K562 (cell line): ENCODE results near the gene SAMD4A. TPM values are rescaled to one million over a fixed set of nuclear protein-coding genes. Genes with fewer than 3 reads are reported as not detected.

Experiments used
- ARID1B ChIP-seq: fragments of 450-650 bp; IDR thresholded peaks from 2 replicates; pipeline ENCODE4 v1.6.1; 2016; ENCODE audit warnings: antibody characterized with exemption, mild to moderate bottlenecking, inconsistent platforms
- ATF7 ChIP-seq: fragments of 450-650 bp; IDR thresholded peaks from 2 replicates; pipeline ENCODE4 v1.7.1; 2014; ENCODE audit warnings: mild to moderate bottlenecking, moderate library complexity
- CREM ChIP-seq: IDR thresholded peaks from 2 replicates; pipeline ENCODE4 v1.6.1; 2014; ENCODE audit warnings: antibody characterized with exemption, low read depth
- E2F6 ChIP-seq, 2 experiments: IDR thresholded peaks; 2 replicates each; pipeline ENCODE4 v1.6.1; 2011; ENCODE audit warnings: borderline replicate concordance in 1 of 2, control low read depth in 1 of 2, low read depth in 1 of 2, low read length in 1 of 2, mild to moderate bottlenecking in 1 of 2, mixed read lengths in 1 of 2, moderate library complexity in 1 of 2; ENCODE audit not compliant: insufficient read depth in 1 of 2, insufficient read length in 1 of 2, poor library complexity in 1 of 2, severe bottlenecking in 1 of 2; ENCODE audit errors: extremely low read depth in 1 of 2
- FOS ChIP-seq: IDR thresholded peaks from 3 replicates; pipeline ENCODE4 v1.6.1; 2011; ENCODE audit not compliant: insufficient read length; ENCODE audit errors: extremely low read depth
- FOSL1 ChIP-seq: fragments of 200-800 bp; sonication (Bioruptor generic); conservative IDR thresholded peaks from 2 replicates; pipeline ENCODE4 v1.6.1; 2016; ENCODE audit warnings: missing genetic modification characterization, missing compliant biosample characterization
- JUND ChIP-seq, 2 experiments: IDR thresholded peaks; 2 replicates in 1 of 2; 3 replicates in 1 of 2; pipeline ENCODE4 v1.6.1; 2011; ENCODE audit warnings: borderline replicate concordance in 2 of 2, low read depth in 2 of 2, low read length in 2 of 2, improper control_type of control experiment in 1 of 2, missing biosample characterization in 1 of 2, missing genetic modification characterization in 1 of 2, missing genetic modification reagents in 1 of 2
- KDM1A ChIP-seq, 2 experiments: fragments of 450-650 bp; IDR thresholded peaks; 2 replicates each; pipeline ENCODE4 v1.6.1; 2016; ENCODE audit warnings: mild to moderate bottlenecking in 2 of 2
- MLLT1 ChIP-seq, 2 experiments: fragments of 450-650 bp; IDR thresholded peaks; 2 replicates each; pipeline ENCODE4 v1.6.1; 2016
- NFE2 ChIP-seq: IDR thresholded peaks from 2 replicates; pipeline ENCODE4 v1.6.1; 2014; ENCODE audit warnings: antibody characterized with exemption, low read depth
- NRF1 ChIP-seq, 2 experiments: fragments of 450-650 bp; IDR thresholded peaks in 1 of 2; conservative IDR thresholded peaks in 1 of 2; 2 replicates each; pipeline ENCODE4 v1.6.1; 2014; ENCODE audit warnings: mild to moderate bottlenecking in 2 of 2
- RCOR1 ChIP-seq, 2 experiments: IDR thresholded peaks; 2 replicates each; pipeline ENCODE4 v1.6.1; 2012; ENCODE audit warnings: low read depth in 2 of 2, low read length in 2 of 2, borderline replicate concordance in 1 of 2, improper control_type of control experiment in 1 of 2
- SMARCE1 ChIP-seq: fragments of 450-650 bp; IDR thresholded peaks from 2 replicates; pipeline ENCODE4 v1.7.1; 2016; ENCODE audit warnings: mild to moderate bottlenecking
- TEAD4 ChIP-seq, 2 experiments: sonication (generic) in 1 of 2; formaldehyde crosslinking in 1 of 2; IDR thresholded peaks; 2 replicates each; pipeline versions ENCODE4 v1.6.1 to v1.8.0; 2012 to 2022; ENCODE audit warnings: borderline replicate concordance in 1 of 2, inconsistent platforms in 1 of 2, low read length in 1 of 2, mild to moderate bottlenecking in 1 of 2, missing genetic modification reagents in 1 of 2
- TGIF2 ChIP-seq: sonication (generic); formaldehyde crosslinking; IDR thresholded peaks from 2 replicates; pipeline ENCODE4 v1.8.1; 2022; ENCODE audit warnings: mild to moderate bottlenecking, missing genetic modification reagents, moderate library complexity
- TOE1 ChIP-seq, 2 experiments: fragments of 450-650 bp in 1 of 2; sonication (generic) in 1 of 2; formaldehyde crosslinking in 1 of 2; IDR thresholded peaks; 2 replicates each; pipeline versions ENCODE4 v1.7.1 to v1.8.0; 2016 to 2022; ENCODE audit warnings: borderline replicate concordance in 2 of 2, mild to moderate bottlenecking in 2 of 2, antibody characterized with exemption in 1 of 2, inconsistent platforms in 1 of 2, low read depth in 1 of 2, missing genetic modification reagents in 1 of 2, moderate library complexity in 1 of 2
- ZBTB17 ChIP-seq: fragments of 450-650 bp; formaldehyde crosslinking; IDR thresholded peaks from 2 replicates; pipeline ENCODE4 v1.4.0; 2020; ENCODE audit warnings: mild to moderate bottlenecking
- ZNF217 ChIP-seq: sonication (generic); formaldehyde crosslinking; IDR thresholded peaks from 2 replicates; pipeline ENCODE4 v1.8.0; 2022; ENCODE audit warnings: mild to moderate bottlenecking, missing genetic modification reagents
- ZNF644 ChIP-seq: fragments of 200-800 bp; sonication (Bioruptor generic); IDR thresholded peaks from 2 replicates; pipeline ENCODE4 v1.6.1; 2016; ENCODE audit warnings: low read depth, missing genetic modification characterization, missing compliant biosample characterization
- polyA plus RNA-seq, 8 experiments: library from polyadenylated mRNA; depleted of rRNA in 4 of 8; stranded (reverse) in 5 of 8; unstranded in 3 of 8; fragments of >200 nt; fragmentation: Nextera tagmentation in 2 of 8; fragmentation: Illumina TruSeq in 1 of 8; extraction: Ambion mirVana in 2 of 8; extraction: Trizol in 1 of 8; gene quantifications; 2 replicates each; pipeline versions ENCODE4 v1.2.1 to v1.2.3, GENCODE V29; 2011 to 2014; ENCODE audit warnings: inconsistent platforms in 1 of 8, missing spikeins in 1 of 8
- total RNA-seq, 7 experiments: library from RNA; depleted of rRNA in 6 of 7; stranded (reverse); fragments of >200 nt in 6 of 7; fragmentation: Illumina TruSeq in 2 of 7; extraction: Trizol in 2 of 7; gene quantifications; 2 replicates each; pipeline versions ENCODE4 v1.2.1 to v1.2.3, GENCODE V29; 2011 to 2021; ENCODE audit warnings: low replicate concordance in 1 of 7
- TF ChIP-seq, protein P1 (sequence below): sonication (generic); formaldehyde crosslinking; IDR thresholded peaks from 2 replicates; pipeline ENCODE4 v1.8.0; 2022; ENCODE audit warnings: mild to moderate bottlenecking, missing genetic modification reagents

SAMD4A gene
- total and polyA plus RNA-seq, 9 of the 15 experiments (the other 6 are each of a cell fraction or from before 2014, with no cell fraction given): 0.66 to 6.8 (median 3.3) TPM

GRCh38 chr14:54818201-54819133, 251.5 kb downstream of the SAMD4A start (continued):
- TF ChIP-seq MLLT1 (IDR thresholded peaks at IDR 0.05): peak in 1 of 2 experiments; percentile 78; a peak in 2 of 4 replicates
- TF ChIP-seq TGIF2 (CRISPR knock-in tag): no peak
- peak; percentile 87 for TF ChIP-seq JUND (IDR thresholded peaks at IDR 0.05; ENCODE audit: borderline replicate concordance, low read depth, low read length)
- peak; percentile 72; the same call in 1 of the 3 replicates for TF ChIP-seq JUND (tag; IDR thresholded peaks at IDR 0.05; ENCODE audit: borderline replicate concordance, low read depth, low read length)
- no peak for TF ChIP-seq TOE1 (IDR thresholded peaks at IDR 0.05; ENCODE audit: borderline replicate concordance)
- TF ChIP-seq TOE1 (CRISPR knock-in tag; IDR thresholded peaks at IDR 0.05; ENCODE audit: borderline replicate concordance, low read depth): no peak
- TF ChIP-seq ZNF217 (CRISPR knock-in tag): no peak
- TF ChIP-seq NFE2: peak; percentile 59
- peak; percentile 47 to 59; a peak in 3 of 4 replicates for TF ChIP-seq NRF1 (conservative IDR thresholded peaks at IDR 0.05 in 1 of 2, IDR thresholded peaks at IDR 0.05 in 1 of 2)
- peak; percentile 58; the same call in 1 of the 2 replicates for TF ChIP-seq SMARCE1
- TF ChIP-seq FOS: peak; percentile 13
- TF ChIP-seq ZBTB17 (CRISPR knock-in tag): peak; percentile 78; the same call in 1 of the 2 replicates
- TF ChIP-seq, protein P1, sequence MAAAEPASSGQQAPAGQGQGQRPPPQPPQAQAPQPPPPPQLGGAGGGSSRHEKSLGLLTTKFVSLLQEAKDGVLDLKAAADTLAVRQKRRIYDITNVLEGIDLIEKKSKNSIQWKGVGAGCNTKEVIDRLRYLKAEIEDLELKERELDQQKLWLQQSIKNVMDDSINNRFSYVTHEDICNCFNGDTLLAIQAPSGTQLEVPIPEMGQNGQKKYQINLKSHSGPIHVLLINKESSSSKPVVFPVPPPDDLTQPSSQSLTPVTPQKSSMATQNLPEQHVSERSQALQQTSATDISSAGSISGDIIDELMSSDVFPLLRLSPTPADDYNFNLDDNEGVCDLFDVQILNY (CRISPR knock-in tag): no peak
- TF ChIP-seq RCOR1 (IDR thresholded peaks at IDR 0.05; ENCODE audit: borderline replicate concordance in 1 of 2, low read depth in 2 of 2, low read length in 2 of 2): peak in 1 of 2 experiments; percentile 66; a peak in 1 of 4 replicates
- TF ChIP-seq ZNF644 (tag): no peak
- 0 out of 2 replicates have a peak, but pooled peaks have one; percentile 25 for TF ChIP-seq CREM
- TF ChIP-seq ARID1B: peak; percentile 31; the same call in 1 of the 2 replicates
- TF ChIP-seq KDM1A (IDR thresholded peaks at IDR 0.05): peak; percentile 38 to 51; a peak in 1 of 4 replicates
- TF ChIP-seq FOSL1: peak; percentile 87
- peak; percentile 24; the same call in 1 of the 2 replicates for TF ChIP-seq TEAD4 (IDR thresholded peaks at IDR 0.05; ENCODE audit: low read length)
- no peak for TF ChIP-seq TEAD4 (CRISPR knock-in tag; IDR thresholded peaks at IDR 0.05; ENCODE audit: borderline replicate concordance)
- TF ChIP-seq ATF7: 0 out of 2 replicates have a peak, but pooled peaks have one; percentile 23
- TF ChIP-seq E2F6 (IDR thresholded peaks at IDR 0.05; ENCODE audit: borderline replicate concordance in 1 of 2, extremely low read depth in 1 of 2, insufficient read depth in 1 of 2, insufficient read length in 1 of 2, low read depth in 1 of 2, low read length in 1 of 2, poor library complexity in 1 of 2, severe bottlenecking in 1 of 2): no peak
